Measurements from ENCODE around the gene C11orf97. TPM values are rescaled to one million over a fixed set of nuclear protein-coding genes. Genes with fewer than 3 reads are reported as not detected.

C11orf97 gene
- total and polyA plus RNA-seq, 2 donors (not counting 3 experiments of a cell fraction or from before 2014, with no cell fraction given) = not detected

GRCh38 chr11:94536386-94536785, 24.1 kb downstream of the C11orf97 start:
- Histone ChIP-seq H2AFZ (ENCODE audit: low read depth, low read length) (no peak overlapping the region), H3K4me1 (ENCODE audit: control insufficient read depth, extremely low read depth, insufficient read depth, low read length) (no peaks in the 10 kb centered on the region), H4K20me1 (replicated peaks; ENCODE audit: control insufficient read depth, extremely low read depth, insufficient read depth, low read length) (no peaks in the 10 kb centered on the region), H3K36me3 (ENCODE audit: control insufficient read depth in 2 of 2, extremely low read depth in 1 of 2, insufficient read depth in 2 of 2, low read length in 2 of 2) (no peaks in the 10 kb centered on the region), H3K9me1 (replicated peaks; ENCODE audit: control insufficient read depth, extremely low read depth, insufficient read depth, low read length) (no peaks in the 10 kb centered on the region), H3K27ac (ENCODE audit: insufficient read depth, low read depth, low read length) (no peak overlapping the region), H3K4me2 (ENCODE audit: insufficient read depth, low read length) (no peak overlapping the region), H3K4me3 (replicated peaks in 1 of 3; ENCODE audit: insufficient read depth in 1 of 3, low read depth in 1 of 3, low read length in 3 of 3) (no peak overlapping the region), H3K9me3 (replicated peaks; ENCODE audit: control insufficient read depth, insufficient read depth, low read length) (no peaks in the 10 kb centered on the region), H3K27me3 (ENCODE audit: control insufficient read depth in 2 of 2, insufficient read depth in 2 of 2, low read length in 2 of 2) (peaks cover 14 to 22% of the 10 kb centered on the region in 2 experiments), H3K79me2 (ENCODE audit: control insufficient read depth, insufficient read depth, low read length) (no peaks in the 10 kb centered on the region), H3K9ac (replicated peaks; ENCODE audit: extremely low read depth, insufficient read depth, low read length) (no peak overlapping the region)
- intact Hi-C loops (cut with micrococcal nuclease) = no loop called here
- no TSS peak for BruUV-seq (replicated peaks)
- DNase-seq (ENCODE audit: low read depth, low spot score) (no peak), FAIRE-seq (no peak)
- TF ChIP-seq CTCF (IDR thresholded peaks at IDR 0.05; ENCODE audit: extremely low read depth in 1 of 2, insufficient read depth in 1 of 2, low read depth in 1 of 2, low read length in 2 of 2) (no peak), MYC (IDR thresholded peaks at IDR 0.05; ENCODE audit: low read depth, low read length) (no peak), JUN (IDR thresholded peaks at IDR 0.05; ENCODE audit: borderline replicate concordance, insufficient read depth, insufficient read length, low read depth) (no peak), POLR2AphosphoS5 (IDR thresholded peaks at IDR 0.05; ENCODE audit: insufficient read depth, low read depth, low read length) (no peak), POLR2A (IDR thresholded peaks at IDR 0.05; ENCODE audit: low read depth, low read length) (no peak), GATA2 (IDR thresholded peaks at IDR 0.05; ENCODE audit: insufficient read depth, insufficient read length, low read depth, low read length) (no peak), EZH2 (IDR thresholded peaks at IDR 0.05; ENCODE audit: borderline replicate concordance, low read depth, low read length, severe bottlenecking) (no peak), MAX (IDR thresholded peaks at IDR 0.05; ENCODE audit: insufficient read depth, insufficient read length) (no peak), FOS (IDR thresholded peaks at IDR 0.05; ENCODE audit: borderline replicate concordance, insufficient read depth, low read length) (no peak)
- dilution Hi-C loops (cut with MboI; ENCODE audit: extremely low pct_ligation_motif_present, low sequenced_read_pairs) = no loop called here
- ChIA-PET POLR2A (no interaction called here), CTCF (interaction anchor here (0.8 kb wide), 1 partner anchor 15 kb away, joined by 3 read pairs; no protein-coding TSS in a partner anchor)
